GM19452 (cell line): Measurements from ENCODE around the gene SVOPL.

Experiments
- ATAC-seq: cut with Tn5 transposase; IDR thresholded peaks from one replicate; pipeline ENCODE4 v1.9.1; 2021; ENCODE audit not compliant: unreplicated experiment

Gene SVOPL

DNA sequence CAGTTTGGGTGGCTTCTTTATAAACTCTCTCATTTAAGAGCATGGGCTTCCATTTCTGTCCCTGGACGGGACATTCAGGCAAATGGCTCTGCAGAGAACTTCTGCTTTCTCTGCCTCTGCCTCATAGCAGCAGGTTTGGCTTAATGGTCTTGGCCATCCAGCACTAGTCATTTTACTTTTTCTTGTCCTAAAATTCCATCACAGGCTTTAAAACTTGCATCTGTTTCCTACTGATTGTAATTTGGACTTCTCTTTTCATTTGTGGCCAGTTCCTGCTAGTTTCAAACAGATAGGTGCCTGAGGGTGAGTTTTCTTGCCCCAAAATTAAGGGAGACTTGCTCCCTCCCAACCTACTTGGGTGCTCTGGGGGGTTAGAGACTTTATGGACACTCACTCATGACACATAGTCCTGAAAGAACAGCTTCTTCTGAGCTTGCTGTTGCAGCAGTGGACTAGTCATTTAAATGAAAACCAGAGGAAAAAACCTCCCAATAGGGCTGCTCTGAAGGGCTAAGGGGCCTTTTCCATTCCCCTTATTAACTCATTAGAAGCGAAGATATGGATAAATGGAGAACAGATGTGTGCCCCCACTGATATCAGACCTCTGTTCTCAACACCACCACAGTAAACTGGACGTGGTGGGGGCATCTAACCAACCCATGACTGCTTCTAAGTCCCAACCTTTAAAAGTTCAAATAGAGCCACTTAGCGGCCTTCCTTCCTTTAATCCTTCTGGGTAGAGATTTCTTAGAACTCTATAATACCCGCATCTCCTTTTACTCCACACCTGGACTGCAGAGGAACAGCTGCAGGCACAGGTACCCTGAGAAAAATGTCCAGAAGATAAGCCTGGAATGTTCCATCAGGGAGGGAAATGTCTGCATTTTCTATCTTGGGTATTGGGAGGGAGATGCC, 38.8 kb downstream of the SVOPL start:
- no peak for ATAC-seq

- ATAC-seq = no peak
Measured at GRCh38 chr7:138661069-138661635, 40.0 kb downstream of the SVOPL start.

DNA sequence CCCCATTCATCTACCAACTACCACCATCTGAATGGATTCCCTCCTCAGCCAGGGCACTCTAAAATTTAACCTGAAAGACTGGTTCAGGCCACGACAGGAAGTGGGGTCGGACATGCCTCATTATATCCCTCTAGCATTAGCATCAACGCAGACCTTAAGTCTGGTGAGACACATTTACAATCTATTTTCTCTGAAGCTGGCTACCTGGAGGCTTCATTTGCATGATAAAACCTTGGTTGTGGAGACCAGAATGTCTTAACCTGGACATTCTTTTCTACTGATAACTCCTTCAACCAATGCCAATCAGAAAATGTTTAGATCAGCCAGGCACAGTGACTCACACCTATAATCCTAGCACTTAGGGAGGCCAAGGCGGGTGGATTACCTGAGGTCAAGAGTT, 42.3 kb downstream of the SVOPL start:
- no peak for ATAC-seq

DNA sequence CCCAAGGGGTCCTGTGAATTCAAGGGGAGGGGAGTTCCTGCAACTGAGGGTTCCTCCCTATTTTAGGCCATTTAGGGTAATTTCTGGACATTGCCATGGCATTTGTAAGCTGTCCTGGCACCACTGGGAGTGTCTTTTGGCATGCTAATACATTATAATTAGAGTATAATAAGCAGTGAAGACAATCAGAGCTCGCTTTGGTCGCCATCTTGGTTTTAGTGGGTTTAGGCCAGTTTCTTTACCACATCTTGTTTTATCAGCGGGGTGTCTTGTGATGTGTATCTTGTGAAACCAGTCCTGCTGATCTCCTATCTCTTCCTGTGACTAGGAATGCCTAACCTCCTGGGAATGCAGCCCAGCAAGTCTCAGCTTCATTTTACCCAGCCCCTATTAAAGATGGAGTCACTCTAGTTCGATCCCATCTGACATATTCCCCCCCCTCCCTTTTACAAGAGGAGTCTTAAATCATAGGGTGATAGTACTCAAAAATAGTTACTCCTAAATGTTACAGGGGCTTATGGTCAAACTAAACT, 43.2 kb downstream of the SVOPL start:
- ATAC-seq = no peak

GRCh38 chr7:138656952-138657351, 44.2 kb downstream of the SVOPL start:
- no peak for ATAC-seq

DNA sequence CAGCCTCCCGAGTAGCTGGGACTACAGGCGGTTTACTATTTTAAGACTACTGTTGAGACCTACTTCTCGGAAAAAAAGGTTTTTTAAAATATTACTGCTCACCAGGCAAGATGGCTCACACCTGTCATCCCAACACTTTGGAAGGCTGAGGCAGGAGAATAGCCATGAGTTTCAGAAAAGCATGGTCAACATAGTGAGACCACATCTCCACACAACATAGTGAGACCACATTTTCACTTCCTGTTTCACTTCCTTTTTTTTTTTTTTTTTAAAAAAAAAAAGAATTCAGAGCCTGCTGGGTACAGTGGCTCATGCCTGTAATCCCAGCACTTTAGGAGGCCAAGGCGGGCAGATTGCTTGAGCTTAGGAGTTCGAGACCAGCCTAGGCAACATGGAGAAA, 46.5 kb downstream of the SVOPL start:
- ATAC-seq = no peak

DNA sequence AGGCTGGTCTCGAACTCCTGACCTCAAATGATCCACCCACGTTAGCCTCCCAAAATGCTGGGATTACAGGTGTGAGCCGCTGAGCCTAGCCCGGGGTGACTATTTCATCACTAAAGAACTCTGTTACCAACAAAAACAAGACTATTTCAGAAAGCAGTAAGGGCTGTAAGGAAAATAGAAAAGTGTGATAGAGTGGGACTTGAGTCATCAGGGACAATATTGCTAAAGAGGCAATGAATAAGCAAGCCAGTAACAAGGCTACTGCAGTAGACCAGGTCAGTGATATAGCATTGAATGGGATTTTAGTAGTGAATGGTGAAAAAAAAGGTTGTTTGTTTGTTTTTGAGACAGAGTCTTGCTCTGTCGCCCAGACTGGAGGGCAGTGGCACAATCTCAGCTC, 51.7 kb downstream of the SVOPL start:
- no peak for ATAC-seq

GRCh38 chr7:138645284-138645683, 55.9 kb downstream of the SVOPL start:
- no peak for ATAC-seq

DNA sequence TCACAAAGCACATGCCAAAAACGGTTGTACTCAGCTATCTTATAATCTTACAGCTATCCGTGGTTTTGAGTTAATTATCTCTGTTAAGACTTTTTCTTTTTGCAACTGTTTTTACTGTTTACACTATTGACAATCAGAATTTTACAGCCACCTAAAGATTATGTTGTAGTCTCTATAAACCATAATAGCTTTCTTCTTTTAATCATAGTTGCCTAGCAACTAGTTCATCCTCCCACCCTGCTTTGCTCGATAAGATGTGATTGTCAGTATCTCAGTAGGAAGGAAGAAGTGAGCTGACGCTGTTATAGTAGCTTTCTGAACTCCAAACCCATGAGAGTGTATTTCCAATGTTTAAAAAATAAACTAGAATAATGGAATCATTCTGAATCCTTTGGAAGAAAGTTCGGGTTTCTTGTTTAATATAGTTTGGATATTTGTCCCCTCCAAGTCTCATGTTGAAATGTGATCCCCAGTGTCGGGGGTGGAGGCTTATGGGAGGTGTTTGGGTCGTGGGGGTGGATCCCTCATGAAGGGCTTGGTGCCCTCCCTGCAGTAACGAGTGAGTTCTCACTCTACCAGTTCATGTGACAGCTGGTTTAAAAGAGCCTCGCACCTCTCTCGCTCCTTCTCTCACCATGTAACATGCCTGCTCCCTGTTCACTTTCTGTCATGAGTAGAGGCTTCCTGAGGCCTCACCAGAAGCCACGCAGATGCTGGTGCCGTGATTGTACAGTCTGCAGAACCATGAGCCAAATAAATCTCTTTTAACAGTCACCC, 68.1 kb downstream of the SVOPL start:
- ATAC-seq = no peak

GRCh38 chr7:138632384-138632783, 68.8 kb downstream of the SVOPL start:
- ATAC-seq = no peak

DNA sequence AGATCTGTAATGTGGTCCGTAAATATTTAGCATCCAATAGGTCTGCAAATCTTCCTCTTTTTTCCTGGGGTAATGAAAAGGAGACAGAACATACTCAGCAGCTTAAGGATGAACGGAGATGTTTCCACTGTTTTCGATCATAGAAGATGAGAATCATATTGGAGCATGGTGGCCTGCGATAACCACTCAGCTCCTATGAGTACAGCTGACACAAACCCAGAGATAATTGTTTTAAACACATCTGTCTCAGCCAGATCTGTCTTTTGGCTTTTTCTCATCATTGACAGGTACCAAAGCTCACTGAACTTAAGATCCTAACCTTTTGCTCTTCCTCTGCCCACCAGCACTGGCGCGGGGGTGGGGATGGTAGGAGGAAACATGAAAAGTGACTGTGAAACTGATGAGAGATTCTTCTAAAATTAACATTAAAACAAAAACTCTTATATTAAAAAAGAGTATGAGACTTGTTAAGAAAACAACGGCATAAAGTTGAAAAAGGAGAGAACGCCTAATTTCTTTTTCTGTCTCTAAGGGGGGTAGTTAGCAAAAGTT, 71.0 kb downstream of the SVOPL start:
- ATAC-seq = no peak

GRCh38 chr7:138627361-138627760, 73.8 kb downstream of the SVOPL start:
- no peak for ATAC-seq

DNA sequence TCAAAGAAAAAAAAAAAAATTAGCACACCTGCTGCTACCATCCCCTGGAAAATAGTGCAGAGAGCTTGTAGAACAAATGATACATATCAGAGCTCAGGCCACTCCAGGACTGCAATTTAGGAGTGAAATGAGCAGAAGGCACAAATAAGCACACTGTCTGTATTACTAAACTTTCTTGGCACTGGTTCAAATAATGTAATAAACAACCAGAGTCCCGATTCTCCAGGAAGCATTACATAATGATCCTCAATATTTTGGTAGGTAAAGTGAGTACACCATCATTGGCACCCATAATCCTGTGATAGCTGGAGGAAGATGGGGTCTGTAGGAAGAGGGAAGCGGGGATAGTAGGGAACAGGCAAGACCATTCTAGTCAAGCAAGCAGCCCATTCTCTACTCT, 74.3 kb downstream of the SVOPL start:
- ATAC-seq = no peak

DNA sequence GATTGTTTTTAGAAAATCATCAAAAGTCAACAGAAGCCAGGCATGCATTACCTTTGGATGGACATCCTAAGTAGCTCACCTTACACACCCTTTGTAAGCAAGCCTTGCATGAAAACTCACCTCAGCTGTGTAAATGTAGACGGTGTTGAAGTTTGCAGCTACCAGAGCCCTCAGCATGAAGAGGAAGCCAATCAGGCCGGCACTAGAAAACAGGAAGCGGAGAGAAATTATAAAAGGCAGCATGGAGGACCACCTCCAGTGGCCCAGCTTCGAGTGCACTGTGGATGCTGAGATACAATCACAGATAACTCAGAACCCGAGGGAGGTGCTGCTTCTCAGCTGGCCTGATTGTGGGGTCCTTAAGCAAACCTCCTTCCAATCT, 75.3 kb downstream of the SVOPL start:
- ATAC-seq = no peak

DNA sequence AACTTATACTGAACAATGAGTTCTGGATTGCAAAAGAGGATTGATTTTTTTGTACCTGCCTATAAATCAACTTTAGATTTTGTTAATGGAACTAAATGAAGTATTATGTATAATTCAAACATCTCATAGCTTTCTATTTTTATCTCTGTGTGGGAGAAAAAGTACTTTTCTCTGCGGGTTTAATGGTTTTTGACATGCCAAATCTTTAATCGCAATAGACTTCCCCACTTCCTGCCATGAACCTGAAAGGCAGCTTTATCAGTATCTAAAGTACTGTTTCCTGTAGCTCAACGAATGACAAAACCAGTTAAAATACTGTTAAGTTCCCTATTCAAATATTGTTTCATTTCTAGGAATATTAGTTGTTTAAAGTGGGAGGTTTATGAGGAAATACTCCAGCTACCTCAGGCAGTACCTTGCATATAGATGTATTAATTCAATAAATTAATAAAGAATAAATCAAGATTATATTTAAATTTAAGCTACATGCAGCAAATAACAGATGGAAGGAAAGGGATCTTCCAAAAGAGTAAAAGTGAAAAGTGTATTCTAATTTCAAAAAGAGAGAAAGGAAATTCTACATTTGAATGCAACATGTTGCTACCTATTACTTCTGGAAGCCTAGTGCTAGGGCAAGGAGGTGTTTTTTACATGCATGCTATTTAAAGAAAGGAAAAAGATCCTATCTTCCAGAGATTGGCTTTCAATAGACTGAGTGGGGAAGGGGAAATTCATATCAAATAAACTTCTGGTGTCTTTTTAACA, 75.9 kb downstream of the SVOPL start:
- no peak for ATAC-seq

- ATAC-seq = no peak
Measured at GRCh38 chr7:138622841-138623240, 78.3 kb downstream of the SVOPL start.

DNA sequence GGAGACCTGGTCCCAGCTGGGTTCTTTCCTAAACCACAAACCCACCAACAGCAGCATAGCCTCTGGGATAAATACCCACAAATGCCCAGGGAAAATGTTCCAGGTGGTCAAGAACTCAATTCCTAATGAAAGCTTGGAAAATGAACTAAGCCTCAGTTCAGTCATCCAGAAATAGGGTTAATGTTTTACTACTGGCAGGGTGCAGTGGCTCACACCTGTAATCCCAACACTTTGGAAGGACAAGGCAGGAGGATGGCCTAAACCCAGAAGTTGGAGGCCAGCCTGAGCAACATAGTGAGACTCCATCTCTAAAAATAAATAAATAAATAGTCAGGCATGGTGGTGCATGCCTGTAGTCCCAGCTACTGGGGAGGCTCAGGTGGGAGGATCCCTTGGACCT, 82.2 kb downstream of the SVOPL start:
- no peak for ATAC-seq

DNA sequence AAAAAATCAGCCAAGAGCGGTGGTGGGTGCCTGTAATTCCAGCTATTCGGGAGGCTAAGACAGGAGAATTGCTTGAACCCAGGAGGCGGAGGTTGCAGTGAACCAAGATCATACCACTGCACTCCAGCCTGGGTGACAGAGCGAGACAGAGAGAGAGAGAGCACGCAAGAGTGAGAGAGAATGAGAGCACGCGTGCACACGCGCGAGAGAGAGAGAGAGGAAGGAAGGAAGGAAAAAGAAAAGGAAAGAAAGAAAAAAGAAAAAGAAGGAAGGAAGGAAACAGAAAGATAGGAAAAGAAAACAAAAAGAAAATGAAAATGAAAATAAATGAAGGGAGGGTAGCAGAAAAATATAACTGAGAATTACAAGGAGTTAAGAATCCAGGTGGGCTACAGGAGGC, 82.7 kb downstream of the SVOPL start:
- ATAC-seq = no peak

DNA sequence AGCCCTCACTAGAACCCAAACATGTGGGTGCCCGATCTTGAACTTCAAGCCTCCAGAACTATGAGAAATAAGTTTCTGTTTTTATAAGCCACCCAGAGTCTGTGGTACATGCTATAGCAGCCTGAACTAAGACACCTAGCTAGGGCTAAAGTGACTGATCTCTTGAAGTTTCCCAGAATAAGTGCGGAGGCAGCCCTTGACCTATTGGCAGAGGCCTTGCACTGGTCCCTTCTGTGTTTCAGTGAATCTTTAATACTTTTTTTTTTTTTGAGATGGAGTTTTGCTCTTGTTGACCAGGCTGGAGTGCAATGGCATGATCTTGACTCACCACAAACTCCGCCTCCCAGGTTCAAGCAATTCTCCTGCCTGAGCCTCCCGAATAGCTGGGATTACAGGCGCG, 85.1 kb downstream of the SVOPL start:
- ATAC-seq = no peak

DNA sequence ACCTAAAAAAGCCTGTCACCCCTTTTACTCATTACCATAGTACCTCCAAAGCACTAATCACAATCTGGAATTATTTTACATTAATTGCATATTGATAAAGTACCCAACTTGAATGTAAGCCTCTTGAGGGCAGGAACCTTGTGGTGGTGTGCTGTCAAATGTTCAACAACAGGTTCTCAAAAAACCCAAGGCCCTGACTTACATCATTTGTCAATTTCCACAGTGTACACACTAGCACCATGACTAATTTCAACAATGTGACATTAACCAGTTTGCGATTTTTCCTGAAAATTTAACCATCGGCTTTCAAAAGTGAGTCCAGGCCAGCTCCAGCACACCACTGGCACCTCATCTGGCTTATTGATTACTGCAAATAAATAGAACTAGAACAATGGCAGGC, 87.5 kb downstream of the SVOPL start:
- ATAC-seq = no peak
